CD8-positive, alpha-beta memory T cell (primary cell): ENCODE measurements around the gene ZNF155. TPM values are rescaled to one million over a fixed set of nuclear protein-coding genes. Genes with fewer than 3 reads are reported as not detected.
A peak's percentile ranks its signal among the peaks of the same experiment; 100 is the strongest.

Experiments used
- CTCF ChIA-PET: fragments of 350-600 bp; sonication (Branson Sonifier 250); formaldehyde crosslinking; loops from one replicate; lab custom pipeline; 2021; ENCODE audit warnings: antibody characterized with exemption; lab: Charles Lee
- POLR2A ChIA-PET: fragments of 350-600 bp; sonication (Branson Sonifier 250); formaldehyde crosslinking; loops from one replicate; lab custom pipeline; 2021; ENCODE audit warnings: antibody characterized with exemption; lab: Charles Lee
- DNase-seq, 5 donors: peaks; one replicate each; pipeline versions ENCODE4 v3.0.0 to v3.0.0-alpha.2; 2020 to 2022; ENCODE audit warnings: mixed read lengths in 1 of 5
- H3K27ac ChIP-seq: one replicate; pipeline ENCODE4 v1.7.0; 2013; ENCODE audit warnings: low read depth, mild to moderate bottlenecking, low read length, moderate library complexity
- H3K27me3 ChIP-seq: 2 replicates; pipeline ENCODE4 v1.7.0; 2013; ENCODE audit warnings: low read length, mild to moderate bottlenecking; ENCODE audit not compliant: insufficient read depth, poor library complexity, severe bottlenecking
- H3K36me3 ChIP-seq: 2 replicates; pipeline ENCODE4 v1.7.0; 2013; ENCODE audit warnings: mild to moderate bottlenecking, low read length, moderate library complexity; ENCODE audit not compliant: insufficient read depth
- H3K4me1 ChIP-seq: 2 replicates; pipeline ENCODE4 v1.7.0; 2013; ENCODE audit warnings: mild to moderate bottlenecking, low read length, moderate library complexity; ENCODE audit not compliant: insufficient read depth
- H3K4me3 ChIP-seq: 2 replicates; pipeline ENCODE4 v1.7.0; 2013; ENCODE audit warnings: mild to moderate bottlenecking, low read length
- H3K9me3 ChIP-seq: 2 replicates; pipeline ENCODE4 v1.7.0; 2013; ENCODE audit warnings: mild to moderate bottlenecking, low read length
- H3K27ac Mint-ChIP-seq, 8 donors: one replicate each; pipeline ENCODE4 v1.8.0; 2020 to 2021; ENCODE audit warnings: mixed read lengths in 8 of 8, mild to moderate bottlenecking in 6 of 8, inconsistent platforms in 3 of 8, moderate library complexity in 3 of 8
- H3K27me3 Mint-ChIP-seq, 2 donors: one replicate each; pipeline ENCODE4 v1.8.0; 2020 to 2021; ENCODE audit warnings: mixed read lengths in 2 of 2, mild to moderate bottlenecking in 1 of 2, moderate library complexity in 1 of 2
- H3K36me3 Mint-ChIP-seq, 3 donors: one replicate each; pipeline ENCODE4 v1.8.0; 2020 to 2021; ENCODE audit warnings: mixed read lengths in 3 of 3, inconsistent platforms in 1 of 3, mild to moderate bottlenecking in 1 of 3
- H3K4me1 Mint-ChIP-seq, 3 donors: one replicate each; pipeline ENCODE4 v1.8.0; 2020 to 2021; ENCODE audit warnings: mixed read lengths in 3 of 3, inconsistent platforms in 1 of 3, mild to moderate bottlenecking in 1 of 3
- H3K4me3 Mint-ChIP-seq, 7 donors: one replicate each; pipeline ENCODE4 v1.8.0; 2020 to 2021; ENCODE audit warnings: mixed read lengths in 7 of 7, mild to moderate bottlenecking in 6 of 7, moderate library complexity in 4 of 7, inconsistent platforms in 2 of 7
- H3K9me3 Mint-ChIP-seq, 5 donors: one replicate each; pipeline ENCODE4 v1.8.0; 2020 to 2022; ENCODE audit warnings: mixed read lengths in 5 of 5, mild to moderate bottlenecking in 3 of 5, moderate library complexity in 2 of 5, inconsistent platforms in 1 of 5
- polyA plus RNA-seq: library from polyadenylated mRNA; unstranded; fragments of 300-500 nt; fragmentation: Illumina TruSeq; gene quantifications from one replicate; pipeline ENCODE4 v1.2.3, GENCODE V29; 2021
- total RNA-seq, 2 experiments: library from RNA; stranded (reverse); gene quantifications; one replicate each; pipeline ENCODE4 v1.2.3, GENCODE V29; 2021

The ZNF155 gene
- total and polyA plus RNA-seq, 3 experiments from 2014 or later = 5.0 to 5.8 (median 5.4) TPM

- Mint-ChIP-seq H3K4me1 (peaks cover 13 to 24% (median 15%) of the 10 kb centered on the region in 3 donors), H3K36me3 (peaks cover 4 to 22% (median 17%) of the 10 kb centered on the region in 3 donors), H3K27me3 (no peaks in the 10 kb centered on the region), H3K9me3 (peaks cover 0 to 8% (median 5%) of the 10 kb centered on the region in 5 donors), H3K27ac (peak overlapping the region; percentile 39 to 86 (median 68)), H3K4me3 (peak overlapping the region; percentile 83 to 99 (median 95))
- Histone ChIP-seq H3K4me1 (peaks cover 6% of the 10 kb centered on the region), H3K27ac (no peak overlapping the region), H3K9me3 (no peaks in the 10 kb centered on the region), H3K27me3 (no peaks in the 10 kb centered on the region), H3K4me3 (peak overlapping the region; percentile 92), H3K36me3 (no peaks in the 10 kb centered on the region)
- ChIA-PET POLR2A (interaction anchor here (1.4 kb wide), 1 partner anchor 18 kb away, joined by 3 read pairs; no protein-coding TSS in a partner anchor), CTCF (no interaction called here)
- no peak for DNase-seq
Measured at GRCh38 chr19:43983544-43983911, 460 bp upstream of the ZNF155 start.

GRCh38 chr19:43984687-43985000, 656 bp downstream of the ZNF155 start:
- Histone ChIP-seq H3K4me3 (peak overlapping the region; percentile 92), H3K27ac (no peak overlapping the region), H3K4me1 (peaks cover 6% of the 10 kb centered on the region), H3K9me3 (no peaks in the 10 kb centered on the region), H3K27me3 (no peaks in the 10 kb centered on the region), H3K36me3 (peaks cover 4% of the 10 kb centered on the region)
- Mint-ChIP-seq H3K27me3 (no peaks in the 10 kb centered on the region), H3K27ac (peak overlapping the region in 7 of 8 donors; percentile 43 to 99 (median 95)), H3K4me3 (peak overlapping the region; percentile 89 to 99 (median 98)), H3K4me1 (peaks cover 15 to 26% (median 15%) of the 10 kb centered on the region in 3 donors), H3K9me3 (peaks cover 0 to 6% (median 3%) of the 10 kb centered on the region in 5 donors), H3K36me3 (peaks cover 15 to 31% (median 29%) of the 10 kb centered on the region in 3 donors)
- CTCF ChIA-PET = no interaction called here
- POLR2A ChIA-PET = interaction anchor here (1.4 kb wide), 1 partner anchor 17 kb away, joined by 3 read pairs; no protein-coding TSS in a partner anchor
- no peak for DNase-seq

- Histone ChIP-seq H3K4me3 (no peak overlapping the region), H3K27ac (no peak overlapping the region), H3K9me3 (peaks cover 3% of the 10 kb centered on the region), H3K4me1 (peaks cover 7% of the 10 kb centered on the region), H3K36me3 (peaks cover 23% of the 10 kb centered on the region), H3K27me3 (no peaks in the 10 kb centered on the region)
- Mint-ChIP-seq H3K27me3 (peaks cover 0 to 1% of the 10 kb centered on the region in 2 donors), H3K4me3 (no peak overlapping the region), H3K36me3 (peaks cover 39 to 65% (median 56%) of the 10 kb centered on the region in 3 donors), H3K9me3 (peaks cover 21 to 48% (median 27%) of the 10 kb centered on the region in 5 donors), H3K4me1 (peaks cover 10% of the 10 kb centered on the region in 3 donors), H3K27ac (no peak overlapping the region)
- ChIA-PET CTCF (no interaction called here), POLR2A (no interaction called here)
- DNase-seq = no peak
Measured at GRCh38 chr19:43997631-43998290, 13.8 kb downstream of the ZNF155 start.

DNA sequence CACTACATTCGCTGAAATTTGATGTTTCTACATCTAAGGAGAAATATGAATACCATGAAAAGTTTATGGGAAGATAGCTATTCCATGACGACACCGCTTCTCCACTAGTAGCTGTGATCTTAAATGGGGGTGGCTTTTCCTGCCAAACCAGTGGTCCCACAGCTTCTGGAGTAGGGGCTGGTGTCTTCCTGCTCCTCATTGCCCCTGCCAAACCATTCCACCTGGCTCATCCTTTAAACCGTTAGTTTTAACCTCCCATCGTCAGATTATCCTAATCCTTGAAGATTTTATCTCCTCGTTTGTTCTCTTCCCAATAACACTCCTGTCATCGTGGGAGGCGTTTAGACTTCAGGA, 18.2 kb downstream of the ZNF155 start:
- peak overlapping the region; percentile 98 to 100 (median 99) for H3K4me3 Mint-ChIP-seq
- H3K27ac Mint-ChIP-seq = peak overlapping the region; percentile 88 to 99 (median 98)
- Histone ChIP-seq H3K27ac (peak overlapping the region; percentile 69), H3K27me3 (no peaks in the 10 kb centered on the region), H3K4me3 (peak overlapping the region; percentile 85), H3K9me3 (peaks cover 3% of the 10 kb centered on the region), H3K4me1 (peaks cover 17% of the 10 kb centered on the region), H3K36me3 (peaks cover 7% of the 10 kb centered on the region)
- H3K36me3 Mint-ChIP-seq = peaks cover 22 to 41% (median 36%) of the 10 kb centered on the region in 3 donors
- no peak for DNase-seq
- peaks cover 19 to 23% (median 22%) of the 10 kb centered on the region in 3 donors for H3K4me1 Mint-ChIP-seq
- ChIA-PET CTCF (no interaction called here), POLR2A (interaction anchor here (1.1 kb wide), 1 partner anchor 18 kb away, joined by 3 read pairs; the partner anchor contains the start of gene ZNF155)
- peaks cover 0 to under 1% of the 10 kb centered on the region in 2 donors for H3K27me3 Mint-ChIP-seq
- peaks cover 26 to 40% (median 28%) of the 10 kb centered on the region in 5 donors for H3K9me3 Mint-ChIP-seq

DNA sequence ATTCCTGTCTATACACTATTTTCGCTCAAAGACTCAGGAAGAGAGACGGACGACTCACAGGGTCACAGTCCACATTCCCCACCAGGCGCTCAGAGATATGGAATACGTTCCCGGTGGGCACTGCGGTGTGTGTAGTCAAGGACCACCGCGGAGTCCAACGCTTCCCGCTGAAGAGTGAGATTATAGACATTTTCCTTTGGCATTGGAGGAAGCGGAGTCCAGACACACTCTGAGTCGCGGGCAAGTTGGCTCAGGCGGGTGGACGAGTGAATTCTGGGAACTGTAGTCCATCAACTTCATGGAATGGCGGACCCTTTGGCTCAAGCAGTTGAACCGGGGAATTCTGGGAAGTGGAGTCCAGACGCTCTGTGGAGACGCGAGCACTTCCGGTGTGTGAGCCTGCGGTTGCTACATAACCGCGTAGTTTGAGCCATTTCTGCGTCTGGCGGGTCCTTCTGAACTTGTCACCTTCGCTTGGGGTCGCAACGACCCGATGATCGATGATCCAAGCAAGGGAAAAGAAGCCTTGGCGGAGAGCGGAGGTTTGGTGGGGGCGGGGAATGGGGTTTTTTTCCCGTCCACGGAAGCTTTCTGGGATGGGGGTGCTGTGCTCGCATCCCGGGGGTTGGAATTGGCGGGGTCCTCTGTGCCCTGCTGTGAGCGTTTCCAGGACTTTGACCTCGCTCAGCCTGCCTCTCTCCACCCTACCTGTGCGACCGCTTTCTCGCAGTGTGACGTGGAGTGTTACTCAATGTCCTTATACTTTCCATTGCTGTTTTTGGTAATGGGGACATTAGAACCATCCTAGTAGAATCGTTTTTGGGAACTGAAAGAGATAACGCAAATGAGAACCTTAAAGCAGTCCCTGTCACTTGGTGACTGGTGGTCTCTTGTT, 18.8 kb downstream of the ZNF155 start, which contains the start of gene ZNF230:
Gene ZNF230, plus strand, starts transcription at position 392 of the 895 bp plus-strand sequence. CDS start 4,122 bp downstream, outside the sequence.
- Mint-ChIP-seq H3K4me1 (peaks cover 19 to 24% (median 23%) of the 10 kb centered on the region in 3 donors), H3K27ac (peak within 1 kb of the TSS; percentile 88 to 99 (median 98)), H3K27me3 (no peaks in the 10 kb centered on the region), H3K9me3 (peaks cover 30 to 40% (median 31%) of the 10 kb centered on the region in 5 donors), H3K4me3 (peak within 1 kb of the TSS; percentile 98 to 100 (median 99)), H3K36me3 (peaks cover 23 to 42% (median 37%) of the 10 kb centered on the region in 3 donors)
- peak within 1 kb of the TSS; percentile 69 for H3K27ac ChIP-seq
- peaks cover 10% of the 10 kb centered on the region for H3K9me3 ChIP-seq
- CTCF ChIA-PET = interaction anchor here (0.6 kb wide), 1 partner anchor 550 kb away, joined by 3 read pairs; no protein-coding TSS in a partner anchor
- POLR2A ChIA-PET = interaction anchor here (1.1 to 1.5 kb wide), 2 partner anchors 23 to 203 kb away, joined by 3 read pairs; no protein-coding TSS in a partner anchor
- H3K36me3 ChIP-seq = peaks cover 14% of the 10 kb centered on the region
- peak; percentile 72 to 90 (median 81) for DNase-seq
- H3K27me3 ChIP-seq = no peaks in the 10 kb centered on the region
- H3K4me3 ChIP-seq = peak within 1 kb of the TSS; percentile 85
- H3K4me1 ChIP-seq = peaks cover 17% of the 10 kb centered on the region

DNA sequence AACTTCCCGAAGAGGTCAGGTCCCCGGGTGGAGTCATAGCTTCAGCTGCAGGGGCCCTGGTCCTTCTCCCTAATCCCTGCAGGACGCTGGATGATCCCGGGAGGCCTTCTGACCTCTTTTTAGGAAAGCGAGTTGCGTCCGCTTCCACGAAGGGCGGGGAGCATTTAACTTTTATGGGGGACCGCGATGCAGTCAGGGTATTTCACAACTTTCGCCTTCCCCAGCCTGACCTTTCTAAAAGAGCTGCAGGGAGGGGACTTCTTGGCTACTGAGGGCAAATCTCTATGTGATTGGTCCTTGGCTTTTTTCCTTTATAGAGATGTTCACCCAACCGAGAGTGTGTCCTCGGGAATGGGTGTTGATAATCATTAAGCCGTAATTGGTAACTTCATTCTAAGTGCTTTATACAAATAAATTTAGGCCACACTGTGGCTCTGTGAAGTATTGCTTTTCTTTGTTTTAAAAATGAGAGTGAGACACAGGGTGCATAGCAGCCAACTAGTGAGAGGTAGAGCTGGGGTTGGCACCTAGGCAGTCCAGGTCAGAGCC, 19.5 kb downstream of the ZNF155 start:
- Histone ChIP-seq H3K27me3 (no peaks in the 10 kb centered on the region), H3K27ac (peak overlapping the region; percentile 69), H3K36me3 (peaks cover 21% of the 10 kb centered on the region), H3K4me1 (peaks cover 17% of the 10 kb centered on the region), H3K4me3 (peak overlapping the region; percentile 85), H3K9me3 (peaks cover 12% of the 10 kb centered on the region)
- H3K9me3 Mint-ChIP-seq = peaks cover 29 to 40% (median 31%) of the 10 kb centered on the region in 5 donors
- peak in 1 of 5 donors; percentile 14 for DNase-seq
- H3K27ac Mint-ChIP-seq = peak overlapping the region; percentile 88 to 99 (median 98)
- CTCF ChIA-PET = interaction anchor here (0.6 kb wide), 1 partner anchor 549 kb away, joined by 3 read pairs; no protein-coding TSS in a partner anchor
- H3K4me3 Mint-ChIP-seq = peak overlapping the region; percentile 98 to 100 (median 99)
- H3K36me3 Mint-ChIP-seq = peaks cover 27 to 42% (median 40%) of the 10 kb centered on the region in 3 donors
- no peaks in the 10 kb centered on the region for H3K27me3 Mint-ChIP-seq
- peaks cover 19 to 24% (median 23%) of the 10 kb centered on the region in 3 donors for H3K4me1 Mint-ChIP-seq
- POLR2A ChIA-PET = interaction anchor here (1.1 to 1.5 kb wide), 2 partner anchors 22 to 203 kb away, joined by 3 read pairs; no protein-coding TSS in a partner anchor

GRCh38 chr19:44005973-44006372, 22.0 kb downstream of the ZNF155 start:
- H3K4me1 ChIP-seq = peaks cover 17% of the 10 kb centered on the region
- H3K36me3 ChIP-seq = peaks cover 43% of the 10 kb centered on the region
- no peaks in the 10 kb centered on the region for H3K27me3 ChIP-seq
- H3K4me3 ChIP-seq = no peak overlapping the region
- peak overlapping the region in 1 of 7 donors; percentile 49 for H3K4me3 Mint-ChIP-seq
- H3K9me3 ChIP-seq = peaks cover 32% of the 10 kb centered on the region
- H3K27ac Mint-ChIP-seq = no peak overlapping the region
- H3K4me1 Mint-ChIP-seq = peaks cover 19 to 24% (median 23%) of the 10 kb centered on the region in 3 donors
- ChIA-PET POLR2A (no interaction called here), CTCF (no interaction called here)
- H3K27me3 Mint-ChIP-seq = no peaks in the 10 kb centered on the region
- peaks cover 41 to 55% (median 52%) of the 10 kb centered on the region in 5 donors for H3K9me3 Mint-ChIP-seq
- DNase-seq = no peak
- H3K27ac ChIP-seq = no peak overlapping the region
- H3K36me3 Mint-ChIP-seq = peaks cover 48 to 64% (median 63%) of the 10 kb centered on the region in 3 donors
